Astrocyte (in vitro differentiated cells and primary cell): ENCODE measurements around the gene SMYD1.

Experiments used
- EZH2 ChIP-seq: IDR thresholded peaks from 2 replicates; pipeline ENCODE4 v1.6.1; 2012; ENCODE audit warnings: mild to moderate bottlenecking, low read length, inconsistent platforms; ENCODE audit not compliant: insufficient read depth
- TF ChIP-seq, protein P1 (sequence below): IDR thresholded peaks from 2 replicates; pipeline ENCODE4 v1.5.1; 2011; ENCODE audit warnings: low read depth, mild to moderate bottlenecking, inconsistent platforms, low read length, moderate library complexity; ENCODE audit not compliant: insufficient read depth

GRCh38 chr2:88125924-88126771 is 58.5 kb downstream of the SMYD1 start:
- TF ChIP-seq, protein P1, sequence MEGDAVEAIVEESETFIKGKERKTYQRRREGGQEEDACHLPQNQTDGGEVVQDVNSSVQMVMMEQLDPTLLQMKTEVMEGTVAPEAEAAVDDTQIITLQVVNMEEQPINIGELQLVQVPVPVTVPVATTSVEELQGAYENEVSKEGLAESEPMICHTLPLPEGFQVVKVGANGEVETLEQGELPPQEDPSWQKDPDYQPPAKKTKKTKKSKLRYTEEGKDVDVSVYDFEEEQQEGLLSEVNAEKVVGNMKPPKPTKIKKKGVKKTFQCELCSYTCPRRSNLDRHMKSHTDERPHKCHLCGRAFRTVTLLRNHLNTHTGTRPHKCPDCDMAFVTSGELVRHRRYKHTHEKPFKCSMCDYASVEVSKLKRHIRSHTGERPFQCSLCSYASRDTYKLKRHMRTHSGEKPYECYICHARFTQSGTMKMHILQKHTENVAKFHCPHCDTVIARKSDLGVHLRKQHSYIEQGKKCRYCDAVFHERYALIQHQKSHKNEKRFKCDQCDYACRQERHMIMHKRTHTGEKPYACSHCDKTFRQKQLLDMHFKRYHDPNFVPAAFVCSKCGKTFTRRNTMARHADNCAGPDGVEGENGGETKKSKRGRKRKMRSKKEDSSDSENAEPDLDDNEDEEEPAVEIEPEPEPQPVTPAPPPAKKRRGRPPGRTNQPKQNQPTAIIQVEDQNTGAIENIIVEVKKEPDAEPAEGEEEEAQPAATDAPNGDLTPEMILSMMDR, result no peak
- no peak for TF ChIP-seq EZH2
